Common myeloid progenitor, CD34-positive (primary cell): ENCODE results near the gene ERMARD.

Experiments
- CTCF ChIA-PET: fragments of 350-600 bp; sonication (Branson Sonifier 250); formaldehyde crosslinking; loops from one replicate; lab custom pipeline; 2021; ENCODE audit warnings: antibody characterized with exemption; lab: Charles Lee
- POLR2A ChIA-PET: fragments of 350-600 bp; sonication (Branson Sonifier 250); formaldehyde crosslinking; loops from one replicate; lab custom pipeline; 2021; ENCODE audit warnings: antibody characterized with exemption; lab: Charles Lee
- DNase-seq, 3 donors: peaks; one replicate each; pipeline versions ENCODE4 v3.0.0 to v3.0.0-alpha.2; 2013
- H3K27ac ChIP-seq, 2 experiments: 1 replicate in 1 of 2; 2 replicates in 1 of 2; pipeline ENCODE4 v1.7.0; 2013; ENCODE audit warnings: inconsistent platforms in 2 of 2, low read length in 2 of 2, mild to moderate bottlenecking in 2 of 2, low read depth in 1 of 2, moderate library complexity in 1 of 2; ENCODE audit not compliant: severe bottlenecking in 2 of 2, insufficient read depth in 1 of 2, poor library complexity in 1 of 2
- H3K27me3 ChIP-seq, 5 experiments: replicated peaks in 2 of 5; 1 replicate in 3 of 5; 2 replicates in 2 of 5; pipeline versions ENCODE4 v1.6.1 to v1.7.0; 2013; ENCODE audit warnings: low read length in 4 of 5, mild to moderate bottlenecking in 2 of 5, moderate library complexity in 2 of 5, inconsistent platforms in 1 of 5; ENCODE audit not compliant: insufficient read depth in 5 of 5, control insufficient read depth in 4 of 5
- H3K36me3 ChIP-seq, 4 experiments: 1 replicate in 2 of 4; 2 replicates in 2 of 4; pipeline versions ENCODE4 v1.6.1 to v1.7.0; 2013; ENCODE audit warnings: low read length in 3 of 4, control low read depth in 1 of 4, mild to moderate bottlenecking in 1 of 4; ENCODE audit not compliant: control insufficient read depth in 4 of 4, insufficient read depth in 4 of 4
- H3K4me1 ChIP-seq, 4 experiments: 1 replicate in 3 of 4; 2 replicates in 1 of 4; pipeline versions ENCODE4 v1.6.1 to v1.7.1; 2013; ENCODE audit warnings: low read length in 3 of 4, mild to moderate bottlenecking in 3 of 4, control low read depth in 1 of 4, inconsistent platforms in 1 of 4, moderate library complexity in 1 of 4; ENCODE audit not compliant: control insufficient read depth in 4 of 4, insufficient read depth in 4 of 4; ENCODE audit errors: control extremely low read depth in 1 of 4
- H3K4me3 ChIP-seq, 7 experiments: 1 replicate in 4 of 7; 2 replicates in 3 of 7; pipeline versions ENCODE4 v1.5.1 to v1.7.0; 2013; ENCODE audit warnings: mild to moderate bottlenecking in 7 of 7, low read length in 6 of 7, moderate library complexity in 6 of 7, inconsistent platforms in 2 of 7, low read depth in 2 of 7, control low read depth in 1 of 7; ENCODE audit not compliant: insufficient read depth in 4 of 7, control insufficient read depth in 1 of 7; ENCODE audit errors: extremely low read depth in 1 of 7
- H3K9me3 ChIP-seq, 5 experiments: 1 replicate in 4 of 5; 2 replicates in 1 of 5; pipeline versions ENCODE4 v1.6.1 to v1.7.1; 2013; ENCODE audit warnings: low read length in 4 of 5, mild to moderate bottlenecking in 2 of 5, inconsistent platforms in 1 of 5, low read depth in 1 of 5, moderate library complexity in 1 of 5; ENCODE audit not compliant: control insufficient read depth in 4 of 5, insufficient read depth in 2 of 5; ENCODE audit errors: control extremely low read depth in 1 of 5
- WGBS: methylation state at CpG from one replicate; pipeline ENCODE4 v1.1.5; 2013; ENCODE audit not compliant: insufficient coverage; 5-methylcytosine and 5-hydroxymethylcytosine counted together

The ERMARD gene

GRCh38 chr6:169782966-169783365 is 31.5 kb downstream of the ERMARD start:
- peaks cover 10 to 29% (median 22%) of the 10 kb centered on the region in 4 experiments for H3K36me3 ChIP-seq
- ChIA-PET CTCF (no interaction called here), POLR2A (no interaction called here)

GRCh38 chr6:169783401-169783800 is 32.0 kb downstream of the ERMARD start:
- DNase-seq, result no peak
- POLR2A ChIA-PET, result no interaction called here
- 95% methylated on average over 8 of the region's 9 CpGs for WGBS
- H3K4me1 ChIP-seq, result no peaks in the 10 kb centered on the region
- H3K4me3 ChIP-seq, result no peak overlapping the region
- CTCF ChIA-PET, result no interaction called here
- no peak overlapping the region for H3K27ac ChIP-seq
- peaks cover 0 to 4% (median 0%) of the 10 kb centered on the region in 5 experiments for H3K9me3 ChIP-seq
- peaks cover 0 to 1% (median 0%) of the 10 kb centered on the region in 5 experiments for H3K27me3 ChIP-seq
- peaks cover 10 to 28% (median 21%) of the 10 kb centered on the region in 4 experiments for H3K36me3 ChIP-seq

More at GRCh38 chr6:169782966-169783365, 31.5 kb downstream of the ERMARD start:
- DNase-seq, result no peak
- peaks cover 0 to 4% (median 0%) of the 10 kb centered on the region in 5 experiments for H3K9me3 ChIP-seq
- peaks cover 0 to 1% (median 0%) of the 10 kb centered on the region in 5 experiments for H3K27me3 ChIP-seq
- no peak overlapping the region for H3K27ac ChIP-seq
- H3K4me3 ChIP-seq, result no peak overlapping the region
- 96% methylated on average over 8 of the region's 8 CpGs for WGBS
- H3K4me1 ChIP-seq, result no peaks in the 10 kb centered on the region

GRCh38 chr6:169783971-169784820 is 32.8 kb downstream of the ERMARD start:
- no peak for DNase-seq
- Histone ChIP-seq H3K4me1 (no peaks in the 10 kb centered on the region), H3K27ac (no peak overlapping the region), H3K27me3 (peaks cover 0 to 5% (median 2%) of the 10 kb centered on the region in 5 experiments), H3K4me3 (no peak overlapping the region), H3K36me3 (peaks cover 8 to 24% (median 19%) of the 10 kb centered on the region in 4 experiments), H3K9me3 (peaks cover 0 to 4% (median 0%) of the 10 kb centered on the region in 5 experiments)
- WGBS, result 99% methylated on average over 23 of the region's 23 CpGs
- CTCF ChIA-PET, result no interaction called here
- POLR2A ChIA-PET, result no interaction called here

- DNase-seq, result no peak
- Histone ChIP-seq H3K4me3 (no peak overlapping the region), H3K9me3 (peaks cover 0 to 4% (median 0%) of the 10 kb centered on the region in 5 experiments), H3K27ac (no peak overlapping the region), H3K36me3 (peaks cover 4 to 17% (median 14%) of the 10 kb centered on the region in 4 experiments), H3K27me3 (peaks cover 0 to 12% (median 6%) of the 10 kb centered on the region in 5 experiments), H3K4me1 (peaks cover 0 to 4% (median 3%) of the 10 kb centered on the region in 4 experiments)
- POLR2A ChIA-PET, result no interaction called here
- 90% methylated on average over 12 of the region's 12 CpGs for WGBS
- CTCF ChIA-PET, result interaction anchor here (1.4 kb wide), 1 partner anchor 745 kb away, joined by 5 read pairs; no protein-coding TSS in a partner anchor
These were observed 33.5 kb downstream of the ERMARD start for GRCh38 chr6:169784821-169785340.

- WGBS, result 98% methylated on average over 7 of the region's 9 CpGs
- ChIA-PET CTCF (interaction anchor here (1.4 kb wide), 1 partner anchor 744 kb away, joined by 5 read pairs; no protein-coding TSS in a partner anchor), POLR2A (no interaction called here)
These were observed 34.1 kb downstream of the ERMARD start for GRCh38 chr6:169785566-169785965.

GRCh38 chr6:169786349-169786748 is 34.9 kb downstream of the ERMARD start:
- H3K27ac ChIP-seq, result no peak overlapping the region
- H3K36me3 ChIP-seq, result peaks cover 1 to 7% (median 6%) of the 10 kb centered on the region in 4 experiments
- POLR2A ChIA-PET, result no interaction called here
- CTCF ChIA-PET, result interaction anchor here (1.4 kb wide), 1 partner anchor 744 kb away, joined by 5 read pairs; no protein-coding TSS in a partner anchor
- no peak for DNase-seq
- H3K4me3 ChIP-seq, result no peak overlapping the region
- H3K4me1 ChIP-seq, result peaks cover 0 to 15% (median 11%) of the 10 kb centered on the region in 4 experiments
- no peaks in the 10 kb centered on the region for H3K9me3 ChIP-seq
- H3K27me3 ChIP-seq, result peaks cover 2 to 19% (median 8%) of the 10 kb centered on the region in 5 experiments
- 91% methylated on average over 5 of the region's 5 CpGs for WGBS

More at GRCh38 chr6:169785566-169785965, 34.1 kb downstream of the ERMARD start:
- Histone ChIP-seq H3K27ac (no peak overlapping the region), H3K4me1 (peaks cover 0 to 10% (median 9%) of the 10 kb centered on the region in 4 experiments), H3K27me3 (peaks cover 0 to 16% (median 6%) of the 10 kb centered on the region in 5 experiments), H3K36me3 (peaks cover 2 to 13% (median 10%) of the 10 kb centered on the region in 4 experiments), H3K4me3 (no peak overlapping the region), H3K9me3 (peaks cover 0 to 3% (median 0%) of the 10 kb centered on the region in 5 experiments)
- DNase-seq, result no peak
